ENCODE measurements around the gene AGRN.
"Not testable (repeated sequence)": the region's sequence is repeated elsewhere in the genome, so short reads cannot be mapped to it uniquely, and the experiment has no call there.

AGRN gene

GRCh38 chr1:1021010-1021919 is 1.3 kb downstream of the AGRN start:
- peak; percentile 84 for DNase-seq (ENCODE audit: low spot score)

- no peak for DNase-seq (ENCODE audit: low spot score)
Observed at GRCh38 chr1:1021920-1022259, 2.0 kb downstream of the AGRN start.

DNA sequence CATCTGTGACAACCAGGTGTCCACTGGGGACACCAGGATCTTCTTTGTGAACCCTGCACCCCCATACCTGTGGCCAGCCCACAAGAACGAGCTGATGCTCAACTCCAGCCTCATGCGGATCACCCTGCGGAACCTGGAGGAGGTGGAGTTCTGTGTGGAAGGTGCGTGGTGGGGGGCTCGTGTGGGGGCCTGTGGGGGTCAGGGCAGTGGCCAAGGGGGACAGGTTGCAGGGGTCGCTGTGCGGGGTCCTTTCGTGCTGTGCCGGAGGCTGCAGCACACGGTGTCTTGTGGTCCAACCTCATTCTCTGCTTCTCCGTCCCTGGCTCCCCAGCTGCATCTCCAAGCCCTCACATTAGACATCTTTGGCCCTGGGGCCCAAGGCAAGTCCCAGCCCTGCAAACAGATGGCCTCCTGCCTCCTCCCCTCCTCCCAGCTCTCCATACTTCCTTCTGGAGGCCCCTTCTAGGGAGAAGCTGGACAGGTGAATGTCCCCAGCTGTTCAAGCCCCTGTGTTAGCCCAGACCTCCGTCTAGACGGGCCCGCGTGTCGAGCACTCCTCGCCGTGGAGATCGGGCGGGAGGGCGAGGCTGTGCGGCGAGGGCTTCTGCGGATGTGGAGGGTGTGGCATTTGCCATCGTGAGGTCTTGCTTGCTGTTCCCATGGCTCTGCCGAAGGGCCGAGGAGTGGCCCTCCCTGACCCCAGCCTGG is 2.5 kb downstream of the AGRN start:
- DNase-seq (ENCODE audit: low spot score): no peak

- DNase-seq (ENCODE audit: low spot score): no peak
Observed at GRCh38 chr1:1023700-1024099, 3.8 kb downstream of the AGRN start.

GRCh38 chr1:1024149-1024770 is 4.3 kb downstream of the AGRN start:
- no peak for DNase-seq (ENCODE audit: low spot score)

GRCh38 chr1:1024771-1025699 is 5.1 kb downstream of the AGRN start:
- no peak for DNase-seq (ENCODE audit: low spot score)

DNA sequence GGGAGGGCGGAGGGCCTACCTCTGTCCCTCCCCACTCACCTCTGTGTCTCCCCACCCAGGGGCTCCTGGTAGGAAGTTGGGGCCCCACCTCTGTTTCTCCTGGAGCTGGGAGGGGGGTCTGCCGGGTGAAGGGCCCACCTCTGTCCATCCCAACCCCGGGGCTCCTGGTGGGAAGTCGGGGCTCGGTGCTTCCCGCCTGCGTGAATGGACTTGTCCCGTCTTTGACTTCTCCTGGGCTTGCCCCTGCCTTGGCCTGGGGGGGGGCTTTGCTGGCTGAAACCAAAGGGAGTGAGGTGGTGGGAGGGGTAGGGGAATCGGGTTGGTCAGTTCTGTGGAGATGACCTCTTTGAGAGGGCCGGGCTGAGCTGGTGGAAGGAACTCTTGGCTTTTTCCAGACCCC is 5.8 kb downstream of the AGRN start:
- no peak for DNase-seq (ENCODE audit: low spot score)

GRCh38 chr1:1026599-1027413 is 6.9 kb downstream of the AGRN start:
- DNase-seq (ENCODE audit: low spot score): no peak

DNA sequence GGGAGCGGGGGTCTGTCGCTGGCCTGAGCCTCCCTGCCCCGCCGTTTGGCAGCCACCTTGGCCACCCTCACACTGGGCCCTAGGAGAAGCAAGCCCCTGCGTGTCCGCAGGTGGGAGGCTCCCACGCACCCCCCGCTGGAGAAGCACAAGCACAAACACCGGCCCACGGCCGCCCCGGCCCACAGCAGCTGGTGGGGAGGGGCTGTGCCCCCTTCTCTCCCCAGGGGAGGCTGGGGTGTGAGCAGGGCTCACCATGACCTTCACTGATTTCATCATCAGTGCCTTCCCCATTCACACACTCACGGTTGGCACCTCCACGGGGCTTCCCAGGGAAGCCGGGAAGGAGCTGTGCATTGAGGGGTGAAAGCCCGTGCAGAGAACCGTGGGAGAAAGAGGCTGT is 7.9 kb downstream of the AGRN start:
- no peak for DNase-seq (ENCODE audit: low spot score)

GRCh38 chr1:1030867-1031658 is 11.1 kb downstream of the AGRN start:
- not testable (repeated sequence) for DNase-seq (ENCODE audit: low spot score)

DNA sequence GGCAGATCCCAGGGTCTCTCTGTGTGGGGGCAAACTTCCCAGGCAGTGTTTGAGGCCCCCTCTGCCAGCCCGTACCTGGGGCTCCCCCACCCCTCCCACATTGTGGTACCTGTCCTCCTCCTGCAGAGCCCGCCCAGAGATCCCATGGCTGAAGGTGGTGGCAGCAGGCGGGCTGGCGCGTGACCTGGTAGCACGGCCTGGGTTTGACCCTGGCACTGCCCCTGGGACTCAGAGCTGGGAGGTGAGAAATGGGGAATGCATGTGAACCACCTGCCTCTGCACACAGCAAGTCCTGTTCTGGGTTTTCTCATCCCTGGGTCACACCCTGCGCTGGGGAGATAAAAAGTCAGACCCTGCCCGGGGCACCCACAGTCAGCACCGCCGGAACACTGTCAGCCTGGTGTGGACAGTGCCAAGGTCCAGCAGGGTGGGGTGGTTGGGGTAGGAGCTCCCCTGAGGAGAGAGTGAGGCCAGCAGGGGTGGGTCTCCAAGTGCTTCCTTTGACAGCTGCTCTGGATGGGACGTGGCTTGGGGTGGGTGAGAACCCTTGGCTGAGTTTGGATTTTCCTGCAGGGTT is 11.8 kb downstream of the AGRN start:
- no peak for DNase-seq (ENCODE audit: low spot score)

- no peak for DNase-seq (ENCODE audit: low spot score)
Observed at GRCh38 chr1:1032424-1032823, 12.5 kb downstream of the AGRN start.

GRCh38 chr1:1033009-1033587 is 13.2 kb downstream of the AGRN start:
- DNase-seq (ENCODE audit: low spot score): peak; percentile 89

DNA sequence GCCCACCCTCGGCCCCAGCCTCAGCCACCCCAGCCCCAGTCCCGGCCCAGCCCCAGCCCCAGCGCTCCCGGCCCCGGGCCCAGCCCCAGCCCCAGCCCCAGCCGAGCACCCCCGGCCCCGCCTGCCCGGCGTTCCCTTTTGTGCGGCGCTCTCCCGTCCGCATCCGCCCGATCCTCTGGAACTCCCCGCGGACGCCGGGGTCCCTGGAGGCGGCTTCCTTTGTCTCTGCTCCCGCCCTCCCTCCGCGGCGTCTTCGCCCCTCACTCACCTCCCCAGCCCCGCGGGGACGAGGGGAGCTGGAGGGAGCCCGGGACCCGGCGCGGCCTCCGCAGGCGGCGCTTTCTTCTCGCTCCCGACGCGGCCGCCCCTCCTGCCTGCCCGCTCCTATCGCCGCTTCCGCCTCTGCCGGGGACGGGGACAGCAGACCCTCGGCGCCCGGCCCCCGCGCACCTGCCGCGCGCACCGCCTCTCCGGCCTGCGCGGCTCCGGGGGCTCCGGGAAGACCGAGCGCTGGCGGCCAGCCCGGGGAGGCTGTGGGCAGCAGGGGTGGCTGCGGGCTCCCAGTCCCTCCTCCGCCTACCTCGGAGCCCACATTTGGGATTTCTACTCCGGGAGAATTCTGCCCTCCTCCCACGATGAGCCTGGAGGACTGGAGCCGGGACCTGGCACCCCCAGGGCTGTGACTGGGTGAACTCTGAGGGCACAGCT is 14.0 kb downstream of the AGRN start:
- no peak for DNase-seq (ENCODE audit: low spot score)

GRCh38 chr1:1034439-1034781 is 14.5 kb downstream of the AGRN start:
- no peak for DNase-seq (ENCODE audit: low spot score)

- no peak for DNase-seq (ENCODE audit: low spot score)
Observed at GRCh38 chr1:1035291-1035943, 15.5 kb downstream of the AGRN start.

DNA sequence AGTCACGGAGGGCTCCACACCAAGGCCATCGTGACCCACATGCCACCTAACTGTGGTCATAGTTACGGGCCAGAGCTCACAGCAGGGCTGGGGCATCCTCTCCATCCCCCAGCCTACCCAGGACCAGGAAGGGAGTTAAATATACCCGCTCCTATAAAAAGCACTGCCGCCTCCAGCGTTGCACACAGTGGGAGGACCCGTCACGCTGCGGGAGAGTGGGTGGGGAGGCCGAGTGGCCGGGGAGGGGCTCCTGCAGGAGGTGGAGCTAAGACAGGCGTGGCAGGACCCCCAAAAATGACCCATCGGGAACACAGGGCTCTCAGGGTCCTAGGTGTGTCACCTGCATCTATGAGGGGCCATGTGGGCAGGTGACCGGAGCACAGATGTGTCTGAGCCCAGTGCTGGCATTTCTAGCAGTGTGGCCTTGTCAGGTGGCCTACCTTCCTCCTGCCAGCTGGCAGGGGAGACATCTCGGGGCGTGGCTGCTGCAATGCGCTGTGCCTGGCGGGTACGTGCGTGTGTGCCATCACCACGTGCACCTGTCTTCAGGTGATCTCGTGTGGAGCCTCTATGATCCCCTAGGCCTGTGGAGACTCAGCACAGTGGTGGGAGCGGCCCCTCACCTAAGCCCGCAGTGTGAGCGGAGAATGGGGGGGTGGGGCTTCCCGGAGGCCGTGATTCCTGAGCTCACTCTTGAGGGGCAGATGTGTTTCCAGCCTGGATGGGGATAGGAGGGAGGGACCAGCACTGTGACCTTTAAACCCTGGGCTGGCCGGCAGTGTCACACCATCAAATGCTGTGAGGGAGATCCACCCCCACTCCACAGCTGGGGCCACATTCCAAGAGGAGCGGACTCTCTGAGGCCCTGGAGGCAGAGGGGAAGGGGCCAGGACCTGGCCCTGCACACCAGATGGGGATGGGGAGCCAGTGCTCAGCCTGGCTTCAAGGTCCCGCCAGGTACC is 17.7 kb downstream of the AGRN start:
- no peak for DNase-seq (ENCODE audit: low spot score)

Data from AG08396 (cell line).